ENCODE results near the gene SLC6A11. TPM values are rescaled to one million over a fixed set of nuclear protein-coding genes. Genes with fewer than 3 reads are reported as not detected.

SLC6A11 gene
- total RNA-seq, 4 donors from 2014 or later = 0.05 TPM; not detected in 3

DNA sequence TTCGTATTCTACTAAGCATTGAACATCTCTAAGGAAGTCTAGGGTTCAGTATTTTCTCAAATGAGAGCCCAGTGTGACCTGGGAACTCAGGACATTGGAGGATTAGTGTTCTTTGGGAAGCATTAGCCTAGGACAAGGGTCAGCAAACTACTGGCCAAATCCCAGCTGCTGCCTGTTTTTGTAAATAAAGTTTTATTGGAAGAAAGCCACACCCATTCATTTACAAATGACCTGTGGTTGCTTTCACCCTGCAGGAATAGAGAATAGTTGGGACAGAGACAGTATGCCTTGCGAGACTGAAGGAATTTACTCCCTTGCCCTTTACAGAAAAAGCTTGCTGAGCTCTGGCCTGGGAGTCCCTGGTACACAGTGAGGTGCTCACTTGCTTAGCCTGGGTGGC lies 20.6 kb downstream of the SLC6A11 start:
- H3K27me3 ChIP-seq = peaks cover 8% of the 10 kb centered on the region
- WGBS, 2 donors (ENCODE audit: low coverage in 1 of 2) = 86% methylated on average over 2 of the region's 2 CpGs; no CpG with 5 or more reads in 1 of the 2 donors
- H3K27ac ChIP-seq = no peak overlapping the region
- peaks cover 0 to 8% (median 0%) of the 10 kb centered on the region in 3 donors for H3K4me1 ChIP-seq
- H3K4me3 ChIP-seq = no peak overlapping the region
- no peaks in the 10 kb centered on the region for H3K9me3 ChIP-seq
- TF ChIP-seq EP300 (IDR thresholded peaks at IDR 0.05) (no peak), POLR2AphosphoS5 (IDR thresholded peaks at IDR 0.05) (no peak)
- TF ChIP-seq, protein P1, sequence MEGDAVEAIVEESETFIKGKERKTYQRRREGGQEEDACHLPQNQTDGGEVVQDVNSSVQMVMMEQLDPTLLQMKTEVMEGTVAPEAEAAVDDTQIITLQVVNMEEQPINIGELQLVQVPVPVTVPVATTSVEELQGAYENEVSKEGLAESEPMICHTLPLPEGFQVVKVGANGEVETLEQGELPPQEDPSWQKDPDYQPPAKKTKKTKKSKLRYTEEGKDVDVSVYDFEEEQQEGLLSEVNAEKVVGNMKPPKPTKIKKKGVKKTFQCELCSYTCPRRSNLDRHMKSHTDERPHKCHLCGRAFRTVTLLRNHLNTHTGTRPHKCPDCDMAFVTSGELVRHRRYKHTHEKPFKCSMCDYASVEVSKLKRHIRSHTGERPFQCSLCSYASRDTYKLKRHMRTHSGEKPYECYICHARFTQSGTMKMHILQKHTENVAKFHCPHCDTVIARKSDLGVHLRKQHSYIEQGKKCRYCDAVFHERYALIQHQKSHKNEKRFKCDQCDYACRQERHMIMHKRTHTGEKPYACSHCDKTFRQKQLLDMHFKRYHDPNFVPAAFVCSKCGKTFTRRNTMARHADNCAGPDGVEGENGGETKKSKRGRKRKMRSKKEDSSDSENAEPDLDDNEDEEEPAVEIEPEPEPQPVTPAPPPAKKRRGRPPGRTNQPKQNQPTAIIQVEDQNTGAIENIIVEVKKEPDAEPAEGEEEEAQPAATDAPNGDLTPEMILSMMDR (IDR thresholded peaks at IDR 0.05) = no peak
- ATAC-seq = no peak
- no peaks in the 10 kb centered on the region for H3K36me3 ChIP-seq

GRCh38 chr3:10837849-10838248 lies 21.8 kb downstream of the SLC6A11 start:
- TF ChIP-seq, protein P1 (IDR thresholded peaks at IDR 0.05) = no peak
- no peak for TF ChIP-seq EP300 (IDR thresholded peaks at IDR 0.05)
- TF ChIP-seq POLR2A (IDR thresholded peaks at IDR 0.05) = no peak
- TF ChIP-seq POLR2AphosphoS5 (IDR thresholded peaks at IDR 0.05) = no peak
- Histone ChIP-seq H3K27ac (no peak overlapping the region), H3K36me3 (no peaks in the 10 kb centered on the region), H3K27me3 (peaks cover 4% of the 10 kb centered on the region), H3K9me3 (no peaks in the 10 kb centered on the region), H3K4me1 (peaks cover 0 to 8% (median 0%) of the 10 kb centered on the region in 3 donors), H3K4me3 (no peak overlapping the region)
- WGBS, 2 donors (ENCODE audit: low coverage in 1 of 2) = no CpG with 5 or more reads among the region's 8 CpGs
- ATAC-seq = no peak

- no peak overlapping the region for H3K4me3 ChIP-seq
- 67 to 83% methylated on average over 1 to 4 of the region's 4 CpGs for WGBS, 2 donors (ENCODE audit: low coverage in 1 of 2)
- H3K4me1 ChIP-seq = peaks cover 0 to 8% (median 0%) of the 10 kb centered on the region in 3 donors
- no peak overlapping the region for H3K27ac ChIP-seq
- no peak for ATAC-seq
- TF ChIP-seq, protein P1 (IDR thresholded peaks at IDR 0.05) = no peak
- TF ChIP-seq EP300 (IDR thresholded peaks at IDR 0.05) = no peak
- TF ChIP-seq POLR2A (IDR thresholded peaks at IDR 0.05) = no peak
- no peak for TF ChIP-seq POLR2AphosphoS5 (IDR thresholded peaks at IDR 0.05)
- no peaks in the 10 kb centered on the region for H3K9me3 ChIP-seq
- no peaks in the 10 kb centered on the region for H3K27me3 ChIP-seq
- no peaks in the 10 kb centered on the region for H3K36me3 ChIP-seq
These were observed 23.1 kb downstream of the SLC6A11 start for GRCh38 chr3:10839167-10839566.

GRCh38 chr3:10841100-10841499 lies 25.1 kb downstream of the SLC6A11 start:
- Histone ChIP-seq H3K36me3 (no peaks in the 10 kb centered on the region), H3K27me3 (no peaks in the 10 kb centered on the region), H3K9me3 (no peaks in the 10 kb centered on the region), H3K4me1 (peaks cover 0 to 8% (median 0%) of the 10 kb centered on the region in 3 donors), H3K4me3 (no peak overlapping the region), H3K27ac (no peak overlapping the region)
- no peak for TF ChIP-seq POLR2A (IDR thresholded peaks at IDR 0.05)
- no peak for TF ChIP-seq POLR2AphosphoS5 (IDR thresholded peaks at IDR 0.05)
- TF ChIP-seq, protein P1 (IDR thresholded peaks at IDR 0.05) = no peak
- TF ChIP-seq EP300 (IDR thresholded peaks at IDR 0.05) = no peak
- WGBS, 2 donors (ENCODE audit: low coverage in 1 of 2) = 48 to 75% methylated on average over 2 to 3 of the region's 4 CpGs
- no peak for ATAC-seq

DNA sequence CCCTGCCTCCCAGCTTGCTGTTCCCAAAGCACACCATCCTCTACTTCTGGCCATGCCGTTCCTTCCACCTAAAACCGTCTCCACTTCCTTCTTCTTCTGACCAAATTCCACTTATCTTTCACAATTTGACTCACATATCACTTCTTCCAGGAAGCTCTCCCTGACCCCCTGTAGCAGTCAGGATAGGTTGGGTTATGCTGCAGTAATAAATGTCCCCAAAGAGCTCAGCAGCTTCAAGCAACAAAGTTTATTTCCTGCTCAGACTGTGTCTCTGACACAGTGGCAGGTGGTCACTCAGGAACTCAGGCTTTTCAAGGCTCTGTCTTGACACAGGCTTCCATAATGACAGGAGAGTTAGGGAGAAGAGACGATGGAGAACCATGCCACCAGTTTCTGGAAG lies 27.4 kb downstream of the SLC6A11 start:
- TF ChIP-seq POLR2AphosphoS5 (IDR thresholded peaks at IDR 0.05) = no peak
- TF ChIP-seq, protein P1 (IDR thresholded peaks at IDR 0.05) = no peak
- no peak for TF ChIP-seq EP300 (IDR thresholded peaks at IDR 0.05)
- no peak for TF ChIP-seq POLR2A (IDR thresholded peaks at IDR 0.05)
- Histone ChIP-seq H3K27me3 (peaks cover 7% of the 10 kb centered on the region), H3K9me3 (no peaks in the 10 kb centered on the region), H3K4me3 (no peak overlapping the region), H3K4me1 (peaks cover 0 to under 1% (median 0%) of the 10 kb centered on the region in 3 donors), H3K36me3 (no peaks in the 10 kb centered on the region), H3K27ac (no peak overlapping the region)
- WGBS, 2 donors (ENCODE audit: low coverage in 1 of 2) = 85 to 90% methylated on average over 2 to 3 of the region's 3 CpGs
- no peak for ATAC-seq

All from gastroesophageal sphincter (tissue), 4 donors.